Measurements from ENCODE around the gene PPP1R37. TPM values are rescaled to one million over a fixed set of nuclear protein-coding genes. Genes with fewer than 3 reads are reported as not detected.

The PPP1R37 gene
- total RNA-seq, 4 donors from 2014 or later: 34.9 to 59.7 (median 42.9) TPM

GRCh38 chr19:45156751-45157150 is 63.8 kb downstream of the PPP1R37 start:
- Histone ChIP-seq H3K27me3 (no peaks in the 10 kb centered on the region), H3K27ac (no peak overlapping the region), H3K4me3 (replicated peaks in 1 of 3) (no peak overlapping the region), H3K36me3 (no peaks in the 10 kb centered on the region), H3K9me3 (no peaks in the 10 kb centered on the region), H3K4me1 (peaks cover 20 to 30% of the 10 kb centered on the region in 2 donors)
- DNase-seq: no peak
- TF ChIP-seq POLR2A (IDR thresholded peaks at IDR 0.05) (no peak), CTCF (IDR thresholded peaks at IDR 0.05) (no peak)
- 80 to 81% methylated on average over 11 of the region's 11 CpGs for WGBS, 2 donors
- intact Hi-C loops (cut with DNase I): no loop called here

- Histone ChIP-seq H3K27ac (no peak overlapping the region), H3K4me1 (peaks cover under 1 to 11% of the 10 kb centered on the region in 2 donors), H3K9me3 (no peaks in the 10 kb centered on the region), H3K36me3 (no peaks in the 10 kb centered on the region), H3K4me3 (replicated peaks in 1 of 3) (no peak overlapping the region), H3K27me3 (no peaks in the 10 kb centered on the region)
- DNase-seq: no peak
- intact Hi-C loops (cut with DNase I): no loop called here
- 88 to 91% methylated on average over 21 to 27 of the region's 27 CpGs for WGBS, 2 donors
- TF ChIP-seq CTCF (IDR thresholded peaks at IDR 0.05) (no peak), POLR2A (IDR thresholded peaks at IDR 0.05) (no peak)
These were observed 65.7 kb downstream of the PPP1R37 start for GRCh38 chr19:45158503-45159209.

- intact Hi-C loops (cut with DNase I): no loop called here
- TF ChIP-seq POLR2A (IDR thresholded peaks at IDR 0.05) (no peak), CTCF (IDR thresholded peaks at IDR 0.05) (no peak)
- Histone ChIP-seq H3K27ac (no peak overlapping the region), H3K4me3 (replicated peaks in 1 of 3) (no peak overlapping the region), H3K36me3 (no peaks in the 10 kb centered on the region), H3K4me1 (peaks cover 0 to 10% of the 10 kb centered on the region in 2 donors), H3K27me3 (no peaks in the 10 kb centered on the region), H3K9me3 (no peaks in the 10 kb centered on the region)
- 84 to 95% methylated on average over 10 to 12 of the region's 12 CpGs for WGBS, 2 donors
- DNase-seq: no peak
These were observed 66.4 kb downstream of the PPP1R37 start for GRCh38 chr19:45159210-45159970.

- H3K9me3 ChIP-seq: no peaks in the 10 kb centered on the region
- TF ChIP-seq CTCF (IDR thresholded peaks at IDR 0.05): no peak
- H3K4me1 ChIP-seq: peaks cover 0 to 15% of the 10 kb centered on the region in 2 donors
- DNase-seq: no peak
- intact Hi-C loops (cut with DNase I): no loop called here
- H3K4me3 ChIP-seq (replicated peaks in 1 of 3): no peak overlapping the region
- 87 to 90% methylated on average over 10 of the region's 10 CpGs for WGBS, 2 donors
- H3K36me3 ChIP-seq: no peaks in the 10 kb centered on the region
- no peaks in the 10 kb centered on the region for H3K27me3 ChIP-seq
- no peak overlapping the region for H3K27ac ChIP-seq
These were observed 67.0 kb downstream of the PPP1R37 start for GRCh38 chr19:45159971-45160324.

Data from thyroid gland (tissue), 4 donors.